ENCODE data around the gene ZNF407. TPM values are rescaled to one million over a fixed set of nuclear protein-coding genes. Genes with fewer than 3 reads are reported as not detected.

ZNF407 gene
- total and polyA plus RNA-seq, 3 donors from 2014 or later = 10.9 to 35.9 (median 30.8) TPM

DNA sequence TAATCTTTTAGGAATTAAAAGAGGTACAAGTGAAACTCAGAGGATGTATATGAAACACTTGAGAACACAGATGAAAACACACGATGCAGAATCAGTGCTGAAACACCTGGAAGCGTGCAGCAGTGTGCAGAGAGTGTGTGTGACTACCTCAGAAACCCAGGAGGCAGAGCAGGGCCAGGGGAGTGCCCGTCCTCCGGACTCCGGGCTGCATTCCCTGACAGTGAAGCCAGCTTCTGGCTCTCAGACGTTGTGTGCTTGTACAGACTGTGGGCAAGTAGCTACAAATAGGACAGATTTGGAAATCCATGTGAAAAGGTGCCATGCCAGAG, 34.6 kb downstream of the ZNF407 start:
- TF ChIP-seq POLR2A (IDR thresholded peaks at IDR 0.05) = no peak
- TF ChIP-seq, protein P1, sequence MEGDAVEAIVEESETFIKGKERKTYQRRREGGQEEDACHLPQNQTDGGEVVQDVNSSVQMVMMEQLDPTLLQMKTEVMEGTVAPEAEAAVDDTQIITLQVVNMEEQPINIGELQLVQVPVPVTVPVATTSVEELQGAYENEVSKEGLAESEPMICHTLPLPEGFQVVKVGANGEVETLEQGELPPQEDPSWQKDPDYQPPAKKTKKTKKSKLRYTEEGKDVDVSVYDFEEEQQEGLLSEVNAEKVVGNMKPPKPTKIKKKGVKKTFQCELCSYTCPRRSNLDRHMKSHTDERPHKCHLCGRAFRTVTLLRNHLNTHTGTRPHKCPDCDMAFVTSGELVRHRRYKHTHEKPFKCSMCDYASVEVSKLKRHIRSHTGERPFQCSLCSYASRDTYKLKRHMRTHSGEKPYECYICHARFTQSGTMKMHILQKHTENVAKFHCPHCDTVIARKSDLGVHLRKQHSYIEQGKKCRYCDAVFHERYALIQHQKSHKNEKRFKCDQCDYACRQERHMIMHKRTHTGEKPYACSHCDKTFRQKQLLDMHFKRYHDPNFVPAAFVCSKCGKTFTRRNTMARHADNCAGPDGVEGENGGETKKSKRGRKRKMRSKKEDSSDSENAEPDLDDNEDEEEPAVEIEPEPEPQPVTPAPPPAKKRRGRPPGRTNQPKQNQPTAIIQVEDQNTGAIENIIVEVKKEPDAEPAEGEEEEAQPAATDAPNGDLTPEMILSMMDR (IDR thresholded peaks at IDR 0.05) = no peak
- no peak for DNase-seq
- Histone ChIP-seq H3K27me3 (no peaks in the 10 kb centered on the region), H3K36me3 (ENCODE audit: low read depth, missing control alignments) (no peaks in the 10 kb centered on the region), H3K9me3 (no peaks in the 10 kb centered on the region), H3K27ac (no peak overlapping the region), H3K4me1 (no peaks in the 10 kb centered on the region), H3K4me3 (no peak overlapping the region)
- intact Hi-C loops (cut with DNase I; ENCODE audit: low total_unique reads) = no loop called here
- 75 to 96% methylated on average over 6 of the region's 6 CpGs for WGBS, 2 donors

DNA sequence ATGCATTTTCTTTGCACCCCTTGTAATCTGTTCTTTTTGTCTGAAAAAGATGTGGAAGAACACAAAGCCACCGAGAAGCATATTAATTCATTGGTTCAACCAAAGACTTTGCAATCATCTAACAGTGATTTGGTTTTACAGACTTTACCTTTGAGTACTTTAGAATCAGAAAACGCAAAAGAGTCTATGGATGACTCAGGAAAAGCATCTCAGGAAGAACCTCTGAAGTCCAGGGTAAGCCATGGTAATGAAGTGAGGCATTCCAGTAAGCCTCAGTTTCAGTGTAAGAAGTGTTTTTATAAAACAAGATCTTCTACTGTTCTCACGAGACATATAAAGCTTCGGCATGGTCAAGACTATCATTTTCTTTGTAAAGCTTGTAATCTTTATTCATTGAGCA, 35.2 kb downstream of the ZNF407 start:
- intact Hi-C loops (cut with DNase I; ENCODE audit: low total_unique reads) = no loop called here
- no peak overlapping the region for H3K27ac ChIP-seq
- no peaks in the 10 kb centered on the region for H3K4me1 ChIP-seq
- no peaks in the 10 kb centered on the region for H3K27me3 ChIP-seq
- no peak for DNase-seq
- no peak overlapping the region for H3K4me3 ChIP-seq
- TF ChIP-seq POLR2A (IDR thresholded peaks at IDR 0.05) = no peak
- TF ChIP-seq, protein P1 (IDR thresholded peaks at IDR 0.05) = no peak
- WGBS, 2 donors = 89 to 95% methylated on average over 4 of the region's 4 CpGs
- H3K36me3 ChIP-seq (ENCODE audit: low read depth, missing control alignments) = no peaks in the 10 kb centered on the region
- no peaks in the 10 kb centered on the region for H3K9me3 ChIP-seq

DNA sequence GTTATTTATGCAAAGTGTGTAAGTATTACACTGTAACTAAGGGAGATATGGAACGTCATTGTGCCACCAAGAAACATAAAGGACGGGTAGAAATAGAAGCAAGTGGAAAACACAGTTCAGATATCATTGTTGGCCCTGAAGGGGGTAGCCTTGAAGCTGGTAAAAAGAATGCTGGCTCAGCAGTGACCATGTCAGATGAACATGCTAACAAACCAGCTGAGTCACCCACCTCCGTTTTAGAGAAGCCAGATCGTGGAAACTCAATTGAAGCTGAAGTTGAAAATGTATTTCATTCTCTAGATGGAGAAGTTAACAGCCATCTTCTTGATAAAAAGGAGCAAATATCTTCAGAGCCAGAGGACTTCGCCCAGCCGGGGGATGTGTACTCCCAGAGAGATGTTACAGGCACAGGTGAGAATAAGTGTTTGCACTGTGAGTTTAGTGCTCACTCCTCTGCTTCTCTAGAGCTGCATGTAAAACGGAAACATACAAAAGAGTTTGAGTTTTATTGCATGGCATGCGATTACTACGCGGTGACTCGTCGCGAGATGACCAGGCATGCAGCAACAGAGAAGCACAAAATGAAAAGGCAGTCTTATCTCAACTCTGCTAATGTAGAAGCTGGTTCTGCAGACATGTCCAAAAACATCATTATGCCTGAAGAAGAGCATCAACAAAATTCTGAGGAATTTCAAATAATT, 36.1 kb downstream of the ZNF407 start:
- WGBS, 2 donors = 88 to 92% methylated on average over 13 of the region's 13 CpGs
- no peak overlapping the region for H3K4me3 ChIP-seq
- intact Hi-C loops (cut with DNase I; ENCODE audit: low total_unique reads) = no loop called here

DNA sequence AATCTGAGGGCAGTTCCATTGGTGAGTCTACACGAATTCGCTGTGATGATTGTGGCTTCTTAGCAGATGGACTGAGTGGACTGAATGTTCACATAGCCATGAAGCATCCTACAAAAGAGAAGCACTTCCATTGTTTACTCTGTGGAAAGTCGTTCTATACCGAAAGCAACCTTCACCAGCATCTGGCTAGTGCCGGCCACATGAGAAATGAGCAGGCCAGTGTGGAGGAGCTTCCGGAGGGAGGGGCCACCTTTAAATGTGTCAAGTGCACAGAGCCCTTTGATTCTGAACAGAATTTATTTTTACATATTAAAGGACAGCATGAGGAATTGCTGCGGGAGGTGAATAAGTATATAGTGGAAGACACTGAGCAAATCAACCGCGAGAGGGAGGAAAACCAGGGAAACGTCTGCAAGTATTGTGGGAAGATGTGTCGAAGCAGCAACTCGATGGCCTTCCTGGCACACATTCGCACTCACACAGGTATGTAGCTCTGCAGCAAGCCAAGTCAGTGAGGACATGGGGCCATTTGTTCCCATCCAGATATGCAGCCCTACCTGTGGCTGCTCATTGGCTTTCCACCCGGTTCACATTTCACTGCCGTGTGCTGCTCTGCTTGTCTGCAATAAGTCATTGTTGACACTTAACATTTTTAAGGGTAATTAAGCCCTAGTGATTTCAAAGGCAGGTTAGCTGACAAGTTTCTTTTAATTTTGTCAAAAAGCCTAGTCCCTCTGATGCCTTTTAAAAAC, 37.7 kb downstream of the ZNF407 start:
- intact Hi-C loops (cut with DNase I; ENCODE audit: low total_unique reads) = no loop called here
- Histone ChIP-seq H3K36me3 (ENCODE audit: low read depth, missing control alignments) (no peaks in the 10 kb centered on the region), H3K4me3 (no peak overlapping the region), H3K27ac (no peak overlapping the region), H3K9me3 (no peaks in the 10 kb centered on the region), H3K27me3 (no peaks in the 10 kb centered on the region), H3K4me1 (no peaks in the 10 kb centered on the region)
- no peak for TF ChIP-seq POLR2A (IDR thresholded peaks at IDR 0.05)
- TF ChIP-seq, protein P1 (IDR thresholded peaks at IDR 0.05) = no peak
- no peak for DNase-seq
- 88 to 93% methylated on average over 15 of the region's 15 CpGs for WGBS, 2 donors

More for the DNA sequence above, 36.1 kb downstream of the ZNF407 start:
- Histone ChIP-seq H3K9me3 (no peaks in the 10 kb centered on the region), H3K27me3 (no peaks in the 10 kb centered on the region), H3K27ac (no peak overlapping the region), H3K36me3 (ENCODE audit: low read depth, missing control alignments) (no peaks in the 10 kb centered on the region), H3K4me1 (no peaks in the 10 kb centered on the region)
- TF ChIP-seq POLR2A (IDR thresholded peaks at IDR 0.05) = no peak
- TF ChIP-seq, protein P1 (IDR thresholded peaks at IDR 0.05) = no peak
- no peak for DNase-seq

Data from testis (tissue), 3 donors.